Activated CD8-positive, alpha-beta memory T cell treated with anti-CD3 and anti-CD28 coated beads, Interleukin-2, amount 50 U/mL, for 4 hours (primary cell): ENCODE data around the gene ANKRD18B.
"Not testable (repeated sequence)": the region's sequence is repeated elsewhere in the genome, so short reads cannot be mapped to it uniquely, and the experiment has no call there.

Source experiments
- DNase-seq: peaks from one replicate; pipeline ENCODE4 v3.0.0-alpha.2; 2020

Gene ANKRD18B

GRCh38 chr9:33535541-33535940 lies 11.5 kb downstream of the ANKRD18B start:
- DNase-seq, result no peak

- DNase-seq, result not testable (repeated sequence)
Observed at GRCh38 chr9:33543463-33543862, 19.4 kb downstream of the ANKRD18B start.

- DNase-seq, result not testable (repeated sequence)
Observed at GRCh38 chr9:33545715-33546114, 21.7 kb downstream of the ANKRD18B start.

- DNase-seq, result not testable (repeated sequence)
Observed at GRCh38 chr9:33548816-33549215, 24.8 kb downstream of the ANKRD18B start.

- not testable (repeated sequence) for DNase-seq
Observed at GRCh38 chr9:33549418-33549817, 25.4 kb downstream of the ANKRD18B start.

GRCh38 chr9:33551183-33551582 lies 27.1 kb downstream of the ANKRD18B start:
- DNase-seq, result not testable (repeated sequence)

- not testable (repeated sequence) for DNase-seq
Observed at GRCh38 chr9:33552315-33552725, 28.3 kb downstream of the ANKRD18B start.

- not testable (repeated sequence) for DNase-seq
Observed at GRCh38 chr9:33560217-33560616, 36.2 kb downstream of the ANKRD18B start.

GRCh38 chr9:33562196-33562595 lies 38.1 kb downstream of the ANKRD18B start:
- DNase-seq, result not testable (repeated sequence)

GRCh38 chr9:33567776-33568175 lies 43.7 kb downstream of the ANKRD18B start:
- not testable (repeated sequence) for DNase-seq

- not testable (repeated sequence) for DNase-seq
Observed at GRCh38 chr9:33577786-33578185, 53.7 kb downstream of the ANKRD18B start.

GRCh38 chr9:33579996-33580395 lies 55.9 kb downstream of the ANKRD18B start:
- DNase-seq, result not testable (repeated sequence)

- DNase-seq, result not testable (repeated sequence)
Observed at GRCh38 chr9:33582686-33583085, 58.6 kb downstream of the ANKRD18B start.

GRCh38 chr9:33586128-33586527 lies 62.1 kb downstream of the ANKRD18B start:
- not testable (repeated sequence) for DNase-seq

- DNase-seq, result not testable (repeated sequence)
Observed at GRCh38 chr9:33587799-33588198, 63.7 kb downstream of the ANKRD18B start.

GRCh38 chr9:33588876-33589275 lies 64.8 kb downstream of the ANKRD18B start:
- not testable (repeated sequence) for DNase-seq

GRCh38 chr9:33590857-33591256 lies 66.8 kb downstream of the ANKRD18B start:
- DNase-seq, result not testable (repeated sequence)

GRCh38 chr9:33596974-33597373 lies 72.9 kb downstream of the ANKRD18B start:
- DNase-seq, result not testable (repeated sequence)

GRCh38 chr9:33597386-33597785 lies 73.3 kb downstream of the ANKRD18B start:
- DNase-seq, result not testable (repeated sequence)

- not testable (repeated sequence) for DNase-seq
Observed at GRCh38 chr9:33598796-33599379, 74.8 kb downstream of the ANKRD18B start.

- DNase-seq, result not testable (repeated sequence)
Observed at GRCh38 chr9:33600911-33601310, 76.9 kb downstream of the ANKRD18B start.

- not testable (repeated sequence) for DNase-seq
Observed at GRCh38 chr9:33604249-33604648, 80.2 kb downstream of the ANKRD18B start.

- not testable (repeated sequence) for DNase-seq
Observed at GRCh38 chr9:33604936-33605335, 80.9 kb downstream of the ANKRD18B start.

GRCh38 chr9:33611358-33611757 lies 87.3 kb downstream of the ANKRD18B start:
- DNase-seq, result no peak

GRCh38 chr9:33612410-33612809 lies 88.4 kb downstream of the ANKRD18B start:
- DNase-seq, result not testable (repeated sequence)
